CD4-positive, alpha-beta T cell treated with Interleukin-21 for 1 hour (primary cell): ENCODE data around the gene HPSE2.
"Not testable (repeated sequence)": the region's sequence is repeated elsewhere in the genome, so short reads cannot be mapped to it uniquely, and the experiment has no call there.

Source experiments
- DNase-seq: peaks from one replicate; pipeline ENCODE4 v3.0.0-alpha.2; 2020

HPSE2 gene

GRCh38 chr10:99143651-99144050 is 92.0 kb downstream of the HPSE2 start:
- DNase-seq = no peak

GRCh38 chr10:99143011-99143410 is 92.6 kb downstream of the HPSE2 start:
- no peak for DNase-seq

DNA sequence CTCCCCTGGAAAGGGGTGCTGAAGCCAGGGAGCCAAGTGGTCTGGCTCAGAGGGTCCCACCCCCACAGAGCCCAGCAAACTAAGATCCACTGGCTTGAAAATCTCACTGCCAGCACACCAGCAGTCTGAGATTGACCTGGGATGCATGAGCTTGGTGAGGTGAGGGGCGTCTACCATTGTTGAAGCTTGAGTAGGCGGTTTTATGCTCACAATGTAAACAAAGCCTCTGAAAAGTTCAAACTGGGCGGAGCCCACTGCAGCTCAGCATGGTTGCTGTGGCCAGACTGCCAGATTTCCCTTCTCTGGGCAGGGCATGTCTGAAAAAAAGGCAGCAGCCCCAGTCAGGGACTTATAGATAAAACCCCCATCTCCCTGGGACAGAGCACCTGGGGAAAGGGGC is 102.8 kb downstream of the HPSE2 start:
- DNase-seq = not testable (repeated sequence)

GRCh38 chr10:99125879-99126278 is 109.8 kb downstream of the HPSE2 start:
- DNase-seq = no peak

- no peak for DNase-seq
Measured at GRCh38 chr10:99124376-99124775, 111.3 kb downstream of the HPSE2 start.

- DNase-seq = no peak
Measured at GRCh38 chr10:99123851-99124250, 111.8 kb downstream of the HPSE2 start.

- DNase-seq = no peak
Measured at GRCh38 chr10:99123336-99123735, 112.3 kb downstream of the HPSE2 start.

- DNase-seq = no peak
Measured at GRCh38 chr10:99119258-99119748, 116.3 kb downstream of the HPSE2 start.

DNA sequence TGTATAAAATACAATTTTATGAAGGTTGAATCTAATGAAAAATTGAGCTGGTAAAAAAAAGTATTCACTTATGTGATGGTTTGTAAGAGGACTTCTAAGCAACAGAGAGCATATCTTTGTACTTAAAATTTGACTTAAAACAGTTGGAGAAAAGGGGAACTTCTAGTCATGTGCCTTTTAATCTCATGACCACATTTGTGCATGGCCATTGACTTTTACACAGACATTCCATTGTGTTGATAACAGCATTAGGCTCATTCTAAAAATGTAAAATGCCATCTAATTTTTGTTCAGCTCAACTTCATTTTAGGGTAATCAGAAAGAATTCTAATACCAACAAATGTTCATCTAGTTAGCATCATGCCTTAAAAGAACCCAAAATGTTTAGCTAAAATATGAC is 119.9 kb downstream of the HPSE2 start:
- no peak for DNase-seq

DNA sequence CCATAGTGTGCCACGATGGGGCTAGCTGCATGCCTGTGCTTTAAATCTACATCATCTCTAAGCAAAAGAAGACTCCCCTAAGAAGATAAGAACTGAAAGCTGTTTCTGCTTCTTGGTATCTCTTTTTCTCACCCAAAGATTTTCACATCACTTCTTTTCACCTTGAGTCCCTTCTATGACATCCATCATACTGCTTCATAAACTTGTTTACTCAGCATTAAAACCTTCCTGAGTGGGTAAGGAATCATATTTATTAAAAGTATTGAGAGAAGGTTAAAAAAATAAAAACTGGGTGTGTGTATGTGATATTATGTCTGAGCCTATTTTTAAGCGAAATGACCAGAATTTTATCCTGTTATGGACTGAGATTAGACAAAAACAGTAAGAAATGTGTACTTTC is 150.3 kb downstream of the HPSE2 start:
- DNase-seq = no peak

- no peak for DNase-seq
Measured at GRCh38 chr10:99084161-99084560, 151.5 kb downstream of the HPSE2 start.

GRCh38 chr10:99080275-99080945 is 155.2 kb downstream of the HPSE2 start:
- DNase-seq = no peak

GRCh38 chr10:99062591-99062990 is 173.1 kb downstream of the HPSE2 start:
- no peak for DNase-seq

DNA sequence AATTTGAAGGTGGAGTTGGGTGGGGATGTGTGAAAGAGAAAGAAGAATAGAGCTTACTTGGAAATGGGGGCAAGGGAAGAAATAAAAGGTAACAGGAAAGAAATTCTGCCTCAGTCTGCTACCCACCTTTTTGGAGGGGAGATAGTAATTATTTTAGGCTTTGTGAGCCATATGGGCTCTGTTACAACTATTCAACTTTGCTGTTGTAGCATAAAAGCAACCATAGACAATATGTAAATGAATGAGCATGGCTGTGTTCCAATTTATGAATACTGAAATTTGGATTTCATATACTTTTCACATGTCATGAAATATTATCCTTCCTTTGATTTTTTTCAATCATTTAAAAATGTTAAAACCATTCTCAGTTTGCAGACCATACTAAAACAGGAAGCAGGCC is 176.9 kb downstream of the HPSE2 start:
- DNase-seq = no peak

DNA sequence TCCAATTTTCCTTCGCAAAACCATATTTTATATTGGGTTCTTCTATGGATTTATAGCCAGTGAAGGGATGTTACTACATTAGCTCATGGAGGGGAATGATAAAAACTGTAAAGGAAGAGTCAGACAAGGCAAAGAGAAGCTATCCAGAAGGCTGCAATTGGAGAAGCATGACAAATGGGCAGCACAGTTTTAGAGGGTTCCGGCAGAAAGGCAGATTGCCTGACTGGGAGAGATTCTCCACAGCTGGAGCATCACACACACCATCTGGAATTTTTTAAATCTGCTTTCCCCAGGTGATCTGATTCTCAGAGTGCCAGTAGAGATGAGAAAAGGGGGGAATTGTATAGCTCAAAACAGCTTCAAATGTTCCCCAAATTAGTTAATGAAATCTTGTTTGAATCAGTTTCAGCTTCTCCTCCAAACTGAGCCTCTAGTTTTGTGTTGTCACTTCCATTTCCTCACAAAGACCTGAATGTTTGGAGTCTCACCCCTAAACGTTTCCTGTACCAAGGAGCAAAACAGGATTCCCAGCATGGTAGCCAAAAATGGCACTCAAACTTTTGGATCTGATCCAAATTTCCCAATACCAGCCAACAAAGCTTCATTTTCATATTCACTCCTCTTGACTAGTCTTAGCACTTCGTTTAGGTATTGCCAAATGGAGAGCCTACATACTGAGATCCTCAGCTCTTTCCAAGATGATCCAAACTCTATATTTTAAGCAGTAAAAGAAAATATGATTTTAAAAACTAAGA is 177.5 kb downstream of the HPSE2 start:
- no peak for DNase-seq

- DNase-seq = no peak
Measured at GRCh38 chr10:99045671-99046070, 190.0 kb downstream of the HPSE2 start.

GRCh38 chr10:99042051-99042771 is 193.4 kb downstream of the HPSE2 start:
- DNase-seq = no peak

DNA sequence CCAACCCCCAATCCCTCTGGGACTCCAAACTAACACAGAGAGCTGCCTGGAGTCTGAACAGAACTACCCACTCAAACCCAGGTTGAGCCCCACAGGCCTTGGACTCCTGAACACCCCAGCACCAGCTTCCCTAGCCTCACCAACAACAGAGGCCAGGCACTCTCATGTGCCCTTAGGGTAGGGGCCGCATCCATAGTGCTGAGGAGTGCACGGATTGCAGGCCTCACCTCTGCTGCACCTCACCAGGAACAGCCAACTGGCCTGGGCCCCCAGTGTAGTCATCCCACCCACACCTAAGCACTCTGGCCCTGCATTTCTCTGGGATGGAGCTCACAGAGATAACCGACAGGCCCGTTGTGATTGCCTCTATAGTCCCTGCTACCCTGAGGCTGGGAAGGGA is 194.2 kb downstream of the HPSE2 start:
- DNase-seq = no peak

DNA sequence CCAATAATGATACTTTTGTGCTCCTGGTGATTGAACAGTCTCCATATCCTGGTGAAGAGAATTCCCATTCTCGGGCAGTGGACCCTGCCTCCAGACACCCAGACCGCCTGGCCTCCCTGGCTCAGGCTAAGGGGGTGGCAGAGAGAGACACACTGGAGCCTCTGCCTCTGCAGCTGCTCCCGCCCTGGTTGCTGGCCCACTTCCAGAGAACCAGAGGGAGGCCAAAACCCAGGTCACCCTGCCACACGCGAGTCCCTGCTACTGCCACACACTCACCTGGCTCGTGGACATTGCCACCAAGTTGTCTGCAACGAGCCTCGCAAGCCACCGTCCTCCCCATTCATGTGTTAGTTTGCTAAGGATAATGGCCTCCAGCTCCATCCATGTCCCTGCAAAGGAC is 221.8 kb downstream of the HPSE2 start:
- no peak for DNase-seq

DNA sequence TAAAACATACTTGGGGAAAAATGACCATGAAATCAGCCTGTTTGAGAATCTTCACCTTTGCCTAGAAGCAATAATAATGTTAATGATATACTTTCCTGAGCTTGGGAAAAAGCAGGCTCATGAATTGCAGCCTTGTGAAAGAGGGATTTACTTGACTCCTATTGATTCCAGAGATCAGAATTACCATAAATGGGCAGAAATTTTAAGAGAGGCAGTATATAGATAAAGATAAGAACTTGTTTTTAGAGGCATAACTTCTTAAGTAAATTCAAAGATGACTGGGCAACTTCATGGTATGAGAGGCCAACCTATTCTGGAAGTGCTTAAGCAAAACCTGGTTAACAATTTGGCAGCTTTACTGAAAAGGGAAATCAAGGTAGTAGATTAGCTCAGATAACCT is 225.4 kb downstream of the HPSE2 start:
- DNase-seq = no peak

DNA sequence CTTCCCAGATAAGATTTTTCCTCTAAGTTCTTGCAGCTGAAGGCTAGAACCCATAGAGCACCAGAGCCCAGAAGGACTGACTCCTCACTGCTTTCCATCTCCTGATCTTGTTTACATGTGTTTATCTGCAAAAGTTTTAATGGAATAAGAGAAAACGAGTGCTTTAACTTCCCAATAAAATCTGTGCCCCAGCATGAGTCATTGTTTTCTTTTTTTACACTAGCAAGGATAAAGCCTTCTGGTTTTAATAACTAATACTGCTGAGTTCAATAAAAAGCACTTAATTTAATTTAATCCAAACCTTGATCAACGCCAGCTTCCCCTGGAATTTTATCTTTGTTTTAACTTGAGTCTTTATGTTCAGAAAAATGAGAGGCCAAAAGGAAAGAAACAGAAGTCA is 227.6 kb downstream of the HPSE2 start:
- DNase-seq = no peak

DNA sequence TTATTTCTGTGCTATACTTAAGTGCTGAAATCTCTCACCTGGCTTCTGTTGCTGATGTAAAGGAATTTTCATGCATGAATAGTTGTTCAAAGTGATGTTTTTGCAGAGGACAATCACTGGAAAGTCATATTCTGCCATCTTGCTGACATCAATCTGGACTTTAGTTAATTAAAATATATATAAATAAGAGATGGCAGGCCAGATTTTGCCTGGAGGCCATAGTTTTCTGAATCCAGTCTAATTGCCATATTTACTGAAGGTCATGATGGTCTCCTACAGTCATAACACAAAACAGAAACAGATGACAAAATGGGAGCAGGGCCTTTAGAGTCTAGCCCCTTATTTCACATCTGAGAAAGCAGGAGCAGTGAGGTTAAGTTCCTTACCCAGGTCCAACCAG is 228.2 kb downstream of the HPSE2 start:
- no peak for DNase-seq

DNA sequence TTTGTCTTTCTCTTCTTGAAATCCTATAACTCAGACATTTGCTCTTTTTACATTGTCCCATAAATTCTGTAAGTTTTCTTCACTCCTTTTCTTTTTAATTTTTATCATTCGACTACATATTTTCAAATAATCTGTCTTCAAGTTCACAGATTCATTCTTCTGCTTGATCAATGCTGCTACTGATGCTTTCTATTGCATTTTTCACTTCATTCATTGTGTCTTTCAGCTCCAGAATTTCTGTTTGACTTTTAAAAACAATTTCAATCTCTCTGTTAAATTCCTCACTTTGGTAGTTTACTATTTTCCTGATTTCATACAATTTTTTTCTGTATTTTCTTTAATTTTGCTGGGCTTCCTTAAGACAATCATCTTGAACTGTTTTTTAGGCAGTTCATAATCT is 230.4 kb downstream of the HPSE2 start:
- no peak for DNase-seq

- DNase-seq = no peak
Measured at GRCh38 chr10:99004738-99005137, 230.9 kb downstream of the HPSE2 start.
